ENCODE results near the gene TARS3.
"Not testable (repeated sequence)": the region's sequence is repeated elsewhere in the genome, so short reads cannot be mapped to it uniquely, and the experiment has no call there.

Gene TARS3

DNA sequence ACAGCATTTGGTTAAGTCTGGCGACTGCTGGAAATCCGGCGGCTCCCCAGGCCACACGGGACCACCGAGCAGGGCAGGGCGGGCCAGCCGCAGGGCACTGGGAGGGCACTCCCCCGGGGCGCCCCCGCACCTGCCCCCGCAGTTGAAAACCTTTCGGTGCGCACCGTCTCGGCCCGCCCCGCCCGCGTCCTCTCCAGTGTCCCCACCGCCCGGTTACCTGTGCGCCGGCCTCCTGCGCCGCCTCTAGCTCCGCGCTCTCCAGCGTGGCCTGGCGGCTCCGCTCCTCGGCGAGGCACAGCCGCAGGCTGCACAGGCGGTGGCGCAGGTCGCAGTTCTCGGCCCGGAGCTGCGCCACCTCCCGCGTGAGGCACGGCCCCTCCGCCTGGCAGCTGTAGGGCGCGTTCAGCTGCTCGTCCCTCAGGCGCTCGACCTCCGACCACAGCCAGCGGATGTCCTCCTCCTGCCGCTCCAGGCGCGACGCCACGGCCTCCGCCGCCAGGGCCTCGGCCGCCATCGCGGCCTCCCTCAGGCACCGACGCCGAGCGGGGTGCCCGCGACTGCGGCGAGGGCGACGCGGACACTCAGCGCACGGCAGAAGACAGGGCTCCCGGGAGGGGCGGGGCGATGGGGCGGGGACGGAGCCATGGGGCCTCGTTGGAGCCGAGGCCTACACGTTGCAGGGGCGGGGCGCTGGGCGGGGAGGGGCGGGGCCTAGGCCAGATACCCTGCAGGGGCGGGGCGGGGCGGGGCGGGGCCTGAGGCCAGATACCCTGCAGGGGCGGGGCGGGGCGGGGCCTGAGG lies at the start of gene TARS3:
Gene TARS3 (minus strand): TSS at position 600 of the 801 bp plus-strand sequence. CDS start 86 bp downstream, at position 514.
- peak; percentile 96 for DNase-seq

DNA sequence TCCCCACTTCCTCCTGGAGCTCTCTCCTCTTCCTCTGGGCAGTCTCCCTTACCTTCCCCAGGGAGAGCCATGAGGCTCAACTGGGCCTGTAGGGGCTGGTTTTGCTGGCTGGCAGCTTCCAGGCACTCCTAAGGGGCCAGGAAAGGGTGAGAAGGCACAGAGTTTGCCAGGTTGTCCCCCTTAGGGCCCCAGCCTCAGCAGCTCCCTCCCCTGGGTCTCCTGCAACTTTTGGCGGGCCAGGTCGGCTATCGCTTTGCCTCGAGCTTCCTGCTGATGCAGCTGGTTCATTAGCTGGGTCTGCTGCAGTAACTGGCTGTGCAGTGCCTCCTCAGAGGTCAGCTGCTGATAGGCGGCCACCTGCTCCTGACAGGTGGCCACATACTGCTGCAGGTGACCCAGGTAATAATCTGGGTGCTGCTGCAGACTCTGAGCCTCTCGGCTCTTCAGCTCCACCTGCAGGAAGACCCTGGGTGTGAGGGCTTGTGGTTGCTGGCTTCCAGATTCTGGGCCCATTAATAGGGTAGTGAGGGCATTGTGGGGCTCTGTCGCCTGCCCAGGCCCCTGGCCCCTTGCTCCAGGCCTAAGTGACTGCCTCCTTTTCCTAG lies 49.3 kb upstream of the TARS3 start:
- peak; percentile 15 for DNase-seq

DNA sequence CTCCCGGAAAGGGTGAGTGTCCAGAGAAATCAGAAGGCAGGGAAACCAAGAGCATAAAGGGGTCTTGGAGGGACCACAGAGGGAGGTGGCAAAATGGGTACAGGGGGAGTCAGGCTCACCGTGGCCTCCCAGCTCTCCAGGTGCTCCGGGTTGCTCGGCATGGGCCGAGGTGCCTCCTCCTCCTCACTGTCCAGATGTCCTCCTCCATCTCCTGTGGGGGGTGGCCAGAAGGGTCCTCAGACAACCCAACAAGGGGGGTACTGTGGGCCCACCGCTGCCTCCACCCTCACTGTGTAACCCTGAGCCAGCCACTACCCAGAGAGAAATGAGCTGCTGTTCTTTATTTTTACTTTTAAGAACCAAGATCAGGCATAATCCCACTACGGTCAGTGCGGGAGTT lies 48.6 kb upstream of the TARS3 start:
- no peak for DNase-seq

DNA sequence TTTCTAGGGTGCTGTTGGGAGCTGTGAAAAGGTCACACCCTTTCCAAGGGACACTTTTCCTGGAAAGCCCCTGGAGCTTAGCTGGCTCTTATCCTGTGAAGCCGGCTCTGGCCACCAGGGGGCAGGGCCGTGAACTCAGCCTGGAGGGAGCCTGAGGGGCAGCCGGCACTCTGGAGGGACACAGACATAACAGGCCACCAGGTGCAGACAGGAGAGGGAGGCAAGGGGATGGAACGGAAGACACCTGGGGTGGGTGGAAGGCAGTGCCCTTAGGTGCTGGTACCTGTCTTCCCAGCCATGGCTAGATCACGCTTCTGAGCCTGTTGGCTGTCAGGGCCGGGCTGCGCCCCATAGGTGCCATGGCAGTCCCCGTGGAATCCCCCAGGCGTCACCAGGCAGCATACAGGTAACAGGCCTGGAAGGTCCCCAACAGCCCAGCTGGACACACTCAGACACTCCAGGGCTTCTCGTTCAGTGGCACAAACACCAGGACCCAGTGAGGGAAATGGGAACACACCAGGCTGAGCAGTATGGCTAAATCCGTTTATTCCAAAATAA lies 42.9 kb upstream of the TARS3 start:
- DNase-seq = not testable (repeated sequence)

DNA sequence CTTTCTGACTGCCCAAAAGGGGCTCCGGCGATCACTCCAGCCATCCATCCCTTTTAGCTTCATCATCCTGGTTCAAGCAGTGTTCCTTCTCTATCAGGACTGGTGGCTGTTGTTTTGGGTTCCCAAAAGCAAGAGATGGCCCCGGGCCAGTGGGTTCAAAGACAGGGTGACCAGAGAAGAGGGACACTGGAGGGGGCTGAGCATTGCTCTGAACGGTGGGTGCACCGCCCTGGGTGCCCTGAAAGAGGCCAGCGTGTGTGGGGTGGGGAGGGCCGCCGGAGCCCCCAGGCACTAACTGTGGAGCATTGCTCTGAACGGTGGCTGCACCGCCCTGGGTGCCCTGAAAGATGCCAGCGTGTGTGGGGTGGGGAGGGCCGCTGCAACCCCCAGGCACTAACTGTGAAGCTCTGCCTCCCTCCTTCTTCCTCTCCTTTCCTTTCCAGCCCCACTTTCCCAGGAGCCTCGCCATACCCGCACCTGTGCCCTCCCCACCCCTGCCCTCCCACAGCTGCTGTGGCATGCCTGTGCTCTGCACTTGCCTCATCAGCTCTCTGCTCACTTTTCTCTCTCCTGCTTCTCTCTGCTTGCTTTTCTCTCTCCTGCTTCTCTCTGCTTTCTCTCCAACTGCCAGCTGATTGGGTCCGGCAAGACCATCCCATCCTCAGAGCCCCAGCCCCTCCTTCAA lies 41.6 kb upstream of the TARS3 start:
- no peak for DNase-seq

DNA sequence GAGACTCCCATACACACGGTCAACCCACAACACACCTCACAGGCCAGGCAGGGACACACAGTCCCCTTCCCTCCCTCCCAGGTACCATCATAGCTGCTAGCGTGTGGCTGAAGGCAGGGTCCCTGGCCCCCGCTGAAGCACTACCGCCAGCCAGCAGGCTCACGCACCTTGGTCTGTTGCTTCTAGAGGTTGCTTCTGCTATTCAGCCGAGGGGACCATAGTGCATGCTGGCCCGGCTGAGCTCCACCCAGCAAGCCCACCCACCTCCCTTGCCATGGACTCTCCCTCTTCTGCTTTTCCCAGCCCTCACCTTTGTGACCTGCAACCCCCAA lies 41.0 kb upstream of the TARS3 start:
- DNase-seq = not testable (repeated sequence)

DNA sequence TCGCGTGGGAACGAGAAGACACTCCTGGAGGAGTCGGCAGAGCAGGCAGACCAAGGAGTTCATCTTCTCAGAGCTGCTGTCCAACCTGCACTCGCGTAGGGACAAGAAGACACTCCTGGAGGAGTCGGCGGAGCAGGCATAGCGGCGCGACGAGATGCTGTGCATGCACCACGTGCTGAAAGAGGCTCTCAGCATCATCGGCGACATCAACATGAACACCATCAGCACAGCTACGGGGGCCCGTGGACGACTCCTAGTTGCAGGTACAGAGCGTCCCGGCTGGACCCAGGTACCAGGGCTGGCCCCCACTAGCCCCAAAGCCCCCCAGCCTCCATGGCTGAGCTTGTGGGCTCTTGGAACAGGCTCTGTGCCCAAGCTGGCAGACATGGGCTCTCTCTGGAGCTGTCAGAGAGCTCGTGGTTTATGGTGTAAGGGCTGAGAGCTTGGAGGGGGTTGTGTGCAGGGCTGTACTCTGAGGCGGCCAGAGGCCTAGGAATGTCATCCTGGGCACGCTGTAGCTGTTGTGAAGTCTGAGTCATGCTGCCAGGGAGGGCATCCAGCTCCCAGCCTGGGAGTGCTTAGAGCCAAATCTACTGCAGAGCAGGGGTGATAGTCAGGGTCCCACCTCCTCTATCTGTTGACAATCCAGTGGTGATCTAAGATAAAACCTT lies 40.5 kb upstream of the TARS3 start:
- DNase-seq = not testable (repeated sequence)

DNA sequence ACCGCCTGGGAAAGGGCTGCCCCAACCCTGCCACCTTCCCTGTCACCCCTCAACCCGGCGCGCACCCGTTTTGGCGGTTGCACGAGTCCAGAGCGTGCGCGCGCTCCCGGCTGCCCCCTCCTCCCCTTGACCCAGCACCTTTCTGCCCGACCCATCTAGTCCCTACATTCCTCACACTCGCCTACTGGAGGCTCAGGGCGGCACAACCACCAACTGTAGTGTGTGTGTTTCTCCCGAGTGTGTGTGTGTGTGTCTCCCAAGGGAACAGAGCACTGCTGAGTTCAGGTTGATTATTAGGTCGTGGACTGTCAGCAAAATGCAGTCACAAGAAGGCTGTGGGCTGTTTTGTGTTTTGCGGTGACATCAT lies 22.4 kb upstream of the TARS3 start:
- DNase-seq = not testable (repeated sequence)

DNA sequence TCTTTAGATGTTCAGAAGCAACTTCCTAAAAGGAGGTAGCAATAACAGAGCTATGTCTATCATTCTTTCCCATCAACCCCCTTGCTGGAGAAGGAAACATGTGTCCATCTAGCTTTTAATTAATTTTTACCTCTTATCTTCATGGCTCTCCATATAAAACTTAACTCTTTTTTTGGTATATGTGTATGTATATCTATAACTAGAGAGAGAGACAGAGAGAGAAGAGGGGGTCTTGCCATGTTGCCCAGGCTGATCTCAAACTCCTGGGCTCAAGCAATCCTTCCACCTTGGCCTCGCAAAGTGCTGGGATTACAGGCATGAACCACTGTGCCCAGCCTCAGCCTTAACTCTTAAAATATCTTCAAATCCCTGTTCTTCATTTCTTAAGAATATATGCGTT lies 10.6 kb upstream of the TARS3 start:
- not testable (repeated sequence) for DNase-seq

DNA sequence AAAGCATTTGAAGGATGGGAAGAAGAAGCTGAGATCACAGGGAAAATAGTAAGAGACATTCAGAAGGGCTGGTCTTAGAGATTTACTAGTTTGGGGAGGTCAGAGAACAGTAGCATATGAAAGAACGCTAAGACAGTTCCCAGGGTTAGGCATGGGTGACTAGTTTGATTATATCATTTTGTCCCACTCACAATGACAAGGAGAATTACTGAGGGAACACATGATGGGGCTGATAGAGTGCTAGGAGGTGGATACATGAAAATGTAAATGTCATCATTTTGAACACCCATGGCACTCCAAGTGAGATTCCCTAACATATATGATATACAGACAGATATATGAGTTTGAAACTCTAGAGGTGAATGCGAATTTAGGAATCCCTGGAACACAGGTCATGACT lies 9.3 kb upstream of the TARS3 start:
- no peak for DNase-seq

DNA sequence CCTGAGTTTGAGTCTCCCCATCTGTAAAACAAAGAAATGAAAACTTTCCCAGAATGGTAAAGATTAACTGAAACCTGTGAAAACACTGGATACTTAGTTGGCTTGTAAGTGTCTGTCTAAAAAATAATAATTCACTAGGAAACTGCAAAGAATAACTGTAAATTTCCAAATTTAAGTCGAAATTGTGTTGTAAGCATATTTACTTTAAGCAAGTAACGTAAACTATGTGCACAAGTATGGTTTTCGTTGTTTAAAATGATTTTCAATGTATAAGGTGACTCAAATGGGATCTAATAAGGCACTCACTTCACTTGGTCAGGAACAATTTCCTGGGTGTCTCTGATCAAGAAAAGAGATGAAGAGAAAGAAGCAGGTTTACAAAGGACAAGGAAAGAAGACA lies 8.5 kb upstream of the TARS3 start:
- no peak for DNase-seq

DNA sequence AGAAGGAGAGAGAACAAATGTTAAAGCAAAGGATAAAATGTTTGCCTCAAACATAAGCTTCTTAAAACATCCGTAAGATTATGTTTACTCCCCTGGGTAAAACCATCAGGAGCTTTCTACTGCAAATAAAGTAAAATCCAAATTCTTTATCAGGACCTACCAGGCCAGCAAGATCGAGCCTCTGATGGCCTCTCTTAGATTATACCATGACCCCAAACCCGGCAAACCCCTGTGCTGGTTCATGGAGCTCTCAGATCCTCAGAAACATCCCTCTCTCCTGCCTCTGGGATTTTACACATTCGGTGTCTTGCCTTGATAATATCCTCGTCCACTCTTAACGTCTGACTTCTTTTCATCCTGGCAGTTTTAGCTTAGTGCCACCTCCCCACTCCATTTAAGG lies 7.5 kb upstream of the TARS3 start:
- DNase-seq = no peak

DNA sequence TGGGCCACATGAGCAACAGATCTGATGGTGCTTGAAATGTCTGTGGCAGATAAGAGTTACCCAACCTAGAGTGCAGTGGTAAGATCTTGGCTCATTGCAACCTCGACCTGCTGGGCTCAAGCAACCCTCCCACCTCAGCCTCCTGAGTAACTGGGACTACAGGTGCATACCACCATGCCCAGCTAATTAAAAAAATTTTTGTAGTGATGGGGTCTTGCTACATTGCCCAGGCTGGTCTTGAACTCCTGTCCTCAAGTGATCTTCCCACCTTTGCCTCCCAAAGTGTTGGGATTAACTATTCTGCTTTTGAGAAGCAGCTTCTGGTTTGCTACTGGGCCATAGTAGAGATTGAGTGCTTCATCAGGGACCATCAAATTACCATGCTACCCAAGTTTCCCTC lies 2.9 kb upstream of the TARS3 start:
- DNase-seq = no peak

DNA sequence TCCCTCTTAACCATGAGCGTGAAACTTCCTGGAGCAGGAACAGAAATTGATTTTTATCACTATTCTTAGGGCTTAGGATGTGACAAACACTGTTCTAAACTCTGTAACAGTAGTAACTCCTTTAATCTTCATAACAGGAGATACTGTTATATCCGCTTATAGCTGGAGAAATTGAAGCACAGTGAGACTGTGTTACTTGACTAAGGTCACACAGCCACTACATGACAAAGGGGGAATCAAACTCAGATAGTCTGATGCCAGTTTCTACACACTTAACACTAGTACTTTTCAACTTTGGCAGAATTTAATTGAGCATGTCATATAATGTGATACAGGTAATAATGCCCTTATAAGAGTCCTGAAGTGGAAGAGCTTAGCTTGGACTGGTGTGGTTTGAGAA lies 800 bp upstream of the TARS3 start:
- DNase-seq = no peak

DNA sequence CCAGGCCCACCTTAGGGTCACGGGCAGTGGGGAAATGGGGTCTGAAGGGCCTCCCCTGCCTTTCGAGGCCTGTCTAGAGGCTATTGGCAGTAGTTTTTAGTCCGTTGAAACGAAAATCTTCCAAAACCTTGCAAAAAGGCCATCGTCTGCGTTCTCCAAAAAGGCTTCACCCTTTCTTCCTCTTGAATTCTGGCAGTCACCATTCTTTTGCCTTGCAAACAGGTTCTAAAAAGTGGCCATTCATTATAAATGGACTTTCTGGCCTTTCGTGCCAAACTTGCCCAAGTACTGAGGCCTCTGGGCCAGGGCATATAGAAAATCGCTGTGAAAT lies 367 bp upstream of the TARS3 start:
- no peak for DNase-seq

DNA sequence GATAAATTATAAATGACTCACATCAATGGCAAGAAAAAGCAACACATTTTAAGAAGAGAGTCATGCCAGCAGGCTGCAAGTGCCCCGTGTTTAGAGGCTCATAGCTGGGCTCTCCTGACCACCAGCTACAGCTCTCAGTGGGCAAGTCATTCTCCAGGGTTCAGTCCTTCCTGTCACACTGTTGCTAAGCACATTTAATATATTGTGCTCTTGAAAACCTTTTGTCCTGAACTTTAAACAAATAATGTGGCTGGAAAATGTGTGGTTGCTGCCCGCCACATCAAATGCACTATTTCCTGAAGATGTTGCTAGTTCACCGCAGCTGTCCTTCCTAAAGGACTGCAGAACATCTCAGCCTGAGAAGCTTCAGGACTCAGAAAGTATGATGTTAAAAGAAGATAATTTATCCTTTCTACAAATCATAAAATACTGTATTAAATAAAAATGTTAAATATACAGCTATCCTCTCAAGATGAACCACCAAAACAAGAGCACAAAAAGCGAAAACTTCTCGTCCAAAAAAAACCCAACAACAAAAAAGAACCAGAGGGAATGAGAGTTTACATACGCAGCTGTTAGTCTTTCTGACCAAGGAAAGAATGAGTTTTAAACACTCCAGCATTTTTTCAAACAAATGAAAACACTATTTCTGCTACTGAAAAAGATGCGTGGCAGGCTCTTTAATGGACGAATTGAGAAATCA lies 951 bp downstream of the TARS3 start:
- peak; percentile 65 for DNase-seq

DNA sequence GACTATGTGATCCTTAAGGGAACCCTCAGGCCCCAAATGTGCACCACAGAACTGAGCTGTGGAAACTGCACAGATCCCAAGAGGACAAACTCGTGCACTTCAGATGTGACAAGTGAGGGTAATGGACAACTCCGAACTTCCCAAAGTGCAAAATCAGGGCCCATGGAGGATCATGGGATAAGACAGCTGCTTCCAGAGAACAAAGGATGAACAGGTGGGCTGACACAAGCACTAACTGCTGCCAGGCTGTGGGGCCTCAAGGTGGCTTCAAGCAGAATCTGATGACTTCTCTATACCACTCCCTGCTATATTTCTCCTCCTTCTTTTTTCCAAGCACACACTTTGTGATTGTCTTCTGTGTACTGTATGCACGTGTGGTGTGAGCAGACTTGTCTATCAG lies 5.4 kb downstream of the TARS3 start:
- no peak for DNase-seq

DNA sequence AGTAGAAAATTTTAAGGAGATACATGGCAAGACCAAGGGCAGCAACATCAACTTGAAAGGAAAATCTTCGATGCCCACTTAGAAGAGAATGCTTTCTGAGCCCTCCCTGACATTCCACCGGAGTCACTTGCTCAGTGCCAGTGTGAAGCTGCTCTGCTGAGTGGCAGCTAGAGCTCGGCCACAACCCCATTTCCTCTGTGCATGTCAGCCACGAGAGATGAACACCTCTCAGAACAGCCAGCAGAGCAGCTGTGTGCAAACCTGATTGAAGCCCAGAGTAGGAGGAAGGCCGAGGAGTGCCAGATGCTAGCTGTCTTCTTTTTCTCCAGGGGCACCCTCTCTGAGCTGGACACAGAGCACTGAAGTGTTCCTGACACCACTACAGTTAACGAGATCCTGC lies 12.2 kb downstream of the TARS3 start:
- DNase-seq = no peak

DNA sequence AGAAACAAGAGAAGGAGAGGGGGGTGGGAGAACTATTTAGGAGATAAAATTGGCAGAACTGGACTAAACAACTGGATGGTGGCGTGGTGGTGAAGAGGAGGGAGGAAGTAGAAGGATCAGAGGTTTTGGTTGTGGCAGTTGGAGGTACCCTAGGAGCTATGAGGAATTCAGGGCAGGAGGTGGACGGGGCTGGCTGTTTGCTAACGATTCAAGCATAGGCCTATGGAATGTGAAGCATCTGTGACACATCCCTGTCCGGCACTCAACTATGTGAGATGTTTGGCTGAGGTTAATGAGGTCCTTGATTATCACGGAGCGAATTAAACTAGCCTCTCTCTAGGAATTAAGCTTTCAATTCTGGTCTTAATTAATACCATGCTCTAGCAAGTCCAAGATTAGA lies 13.5 kb downstream of the TARS3 start:
- DNase-seq = no peak

DNA sequence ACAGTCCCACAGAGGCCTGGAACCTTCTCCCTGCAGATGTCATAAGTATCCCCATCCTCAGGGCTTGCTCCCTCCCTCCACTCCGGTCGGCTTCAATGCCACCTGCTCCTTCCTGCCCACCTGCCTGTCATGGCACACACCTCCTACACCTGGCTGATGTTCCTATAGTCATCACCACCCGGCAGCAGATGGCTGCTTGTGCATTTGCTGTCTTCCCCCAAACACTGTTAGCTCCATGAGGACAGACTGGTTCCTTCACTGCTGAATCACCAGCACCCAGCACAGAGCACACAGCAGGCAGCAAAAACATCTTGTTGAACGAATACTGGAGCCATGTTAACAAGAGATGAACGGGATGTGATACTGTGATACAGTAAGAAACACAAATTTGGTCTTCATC lies 14.8 kb downstream of the TARS3 start:
- DNase-seq = no peak

DNA sequence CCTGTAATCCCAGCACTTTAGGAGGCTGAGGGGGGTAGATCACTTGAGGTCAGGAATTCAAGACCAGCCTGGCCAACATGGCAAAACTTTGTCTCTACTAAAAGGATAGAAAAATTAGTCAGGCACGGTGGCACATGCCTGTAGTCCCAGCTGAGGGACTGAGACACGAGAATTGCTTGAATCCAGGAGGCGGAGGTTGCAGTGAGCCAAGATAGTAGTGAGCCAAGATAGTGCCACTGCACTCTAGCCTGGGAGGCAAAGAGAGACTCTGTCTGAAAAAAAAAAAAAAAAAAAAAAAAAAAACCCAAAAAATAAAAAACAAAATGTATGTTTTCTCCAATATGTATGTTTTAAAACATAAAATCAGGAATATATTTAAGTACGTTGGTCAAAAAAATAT lies 16.3 kb downstream of the TARS3 start:
- DNase-seq = no peak

DNA sequence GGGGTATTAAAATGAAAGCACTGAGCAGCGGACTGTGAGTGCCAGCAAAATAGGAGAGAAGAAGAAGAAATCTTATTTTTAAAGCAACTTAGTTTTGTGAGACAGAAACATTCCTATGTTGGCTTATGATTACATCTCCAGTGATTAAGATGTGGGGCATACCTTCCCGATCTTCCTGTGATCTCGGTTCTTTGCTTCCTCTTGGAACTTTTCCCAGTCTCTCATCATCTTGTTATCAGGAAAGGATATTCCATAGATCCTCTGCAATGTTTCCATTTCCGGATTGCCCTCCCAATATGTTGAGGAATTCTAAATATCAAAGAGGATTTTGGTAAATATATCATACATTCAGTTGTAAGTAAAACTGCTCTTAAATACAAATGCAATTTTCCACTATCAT lies 22.2 kb downstream of the TARS3 start:
- DNase-seq = no peak

DNA sequence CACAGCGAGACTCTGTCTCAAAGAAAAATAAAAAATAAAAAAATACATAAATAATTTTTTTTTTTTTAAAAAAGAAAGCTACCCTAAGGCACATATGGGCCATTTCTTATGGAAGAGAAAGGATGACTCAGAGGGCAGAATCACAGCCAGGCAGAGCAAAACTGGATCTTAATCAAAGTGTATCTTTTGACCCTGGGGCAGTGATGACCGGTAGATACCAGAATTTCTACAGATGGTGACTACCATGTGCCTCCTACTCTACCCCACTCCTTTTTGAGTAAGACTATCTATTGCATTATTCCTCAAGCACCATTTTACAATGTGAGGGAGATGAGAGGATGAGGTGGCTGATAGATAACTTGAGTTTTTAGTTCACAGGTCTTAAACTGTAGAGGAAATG lies 26.0 kb downstream of the TARS3 start:
- no peak for DNase-seq

Measured in activated CD4-positive, alpha-beta T cell treated with anti-CD3 and anti-CD28 coated beads, Interleukin-10, Interleukin-2, amounts not matched to agents 100 ng/mL and 50 ng/mL, durations not matched to agents 16 hours and 8 hours (primary cell).